NK-92 treated with Interleukin-12 subunit alpha and Interleukin-12 subunit beta, amount 100 ng/mL, for 24 hours (cell line): ENCODE results near the gene GMEB2.
"Not testable (repeated sequence)": the region's sequence is repeated elsewhere in the genome, so short reads cannot be mapped to it uniquely, and the experiment has no call there.

Source experiments
- DNase-seq: peaks from one replicate; lab custom pipeline; 2025; lab: John Stamatoyannopoulos, UW

Gene GMEB2

GRCh38 chr20:63560333-63560805 is 66.5 kb downstream of the GMEB2 start:
- no peak for DNase-seq

- not testable (repeated sequence) for DNase-seq
Measured at GRCh38 chr20:63559485-63560332, 67.2 kb downstream of the GMEB2 start.

GRCh38 chr20:63558804-63559484 is 68.0 kb downstream of the GMEB2 start:
- DNase-seq = no peak

GRCh38 chr20:63557481-63557891 is 69.4 kb downstream of the GMEB2 start:
- no peak for DNase-seq

GRCh38 chr20:63556873-63557478 is 69.9 kb downstream of the GMEB2 start:
- DNase-seq = no peak

- DNase-seq = no peak
Measured at GRCh38 chr20:63555661-63556381, 71.1 kb downstream of the GMEB2 start.

GRCh38 chr20:63554361-63555278 is 72.3 kb downstream of the GMEB2 start:
- no peak for DNase-seq

- DNase-seq = no peak
Measured at GRCh38 chr20:63553933-63554290, 73.0 kb downstream of the GMEB2 start, which contains the start of gene FNDC11. Gene FNDC11 (plus strand): TSS chr20:63554159. CDS start chr20:63555664, 1,505 bp downstream.

GRCh38 chr20:63553251-63553932 is 73.5 kb downstream of the GMEB2 start:
- peak; percentile 37 for DNase-seq

GRCh38 chr20:63552481-63553249 is 74.2 kb downstream of the GMEB2 start:
- DNase-seq = no peak

GRCh38 chr20:63551068-63551467 is 75.8 kb downstream of the GMEB2 start:
- DNase-seq = no peak

- no peak for DNase-seq
Measured at GRCh38 chr20:63549679-63550282, 77.1 kb downstream of the GMEB2 start.

- DNase-seq = no peak
Measured at GRCh38 chr20:63549019-63549418, 77.9 kb downstream of the GMEB2 start.

GRCh38 chr20:63548542-63548941 is 78.4 kb downstream of the GMEB2 start:
- no peak for DNase-seq

- DNase-seq = no peak
Measured at GRCh38 chr20:63547725-63548480, 79.0 kb downstream of the GMEB2 start, which contains the start of gene SRMS. Gene SRMS (minus strand): TSS chr20:63547749. CDS start chr20:63547463, 286 bp downstream.

- DNase-seq = no peak
Measured at GRCh38 chr20:63546956-63547724, 79.8 kb downstream of the GMEB2 start.

- DNase-seq = no peak
Measured at GRCh38 chr20:63546256-63546955, 80.5 kb downstream of the GMEB2 start.
